Tibial nerve (tissue), 3 donors: ENCODE measurements around the gene CCDC170.

Experiments used
- POLR2A ChIP-seq, 2 donors: fragments of 450-650 bp; IDR thresholded peaks; one replicate each; pipeline ENCODE4 v1.6.1; 2017; ENCODE audit warnings: antibody characterized with exemption in 2 of 2, mild to moderate bottlenecking in 2 of 2, moderate library complexity in 2 of 2
- TF ChIP-seq, protein P1 (sequence below), 5 experiments: fragments of 200-600 bp in 3 of 5; fragments of 450-650 bp in 2 of 5; sonication (generic) in 3 of 5; IDR thresholded peaks; one replicate each; pipeline ENCODE4 v1.5.1; 2016 to 2019; ENCODE audit warnings: antibody characterized with exemption in 5 of 5, mild to moderate bottlenecking in 3 of 5, moderate library complexity in 2 of 5

DNA sequence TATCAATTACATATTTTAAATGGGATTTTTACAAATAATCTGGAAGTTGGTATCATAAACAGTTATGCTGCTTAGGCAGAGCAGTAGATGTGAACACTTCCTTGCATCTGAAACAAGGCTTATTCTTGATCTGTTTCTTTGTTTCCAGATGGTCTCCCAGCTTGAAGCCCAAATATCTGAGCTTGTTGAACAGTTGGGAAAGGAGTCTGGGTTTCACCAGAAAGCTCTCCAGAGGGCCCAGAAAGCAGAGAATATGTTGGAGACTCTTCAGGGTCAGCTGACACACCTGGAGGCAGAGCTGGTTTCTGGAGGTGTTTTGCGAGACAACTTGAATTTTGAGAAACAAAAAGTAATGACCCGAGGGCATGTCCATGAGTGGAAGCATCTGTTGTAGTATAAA is 91.9 kb downstream of the CCDC170 start:
- TF ChIP-seq, protein P1, sequence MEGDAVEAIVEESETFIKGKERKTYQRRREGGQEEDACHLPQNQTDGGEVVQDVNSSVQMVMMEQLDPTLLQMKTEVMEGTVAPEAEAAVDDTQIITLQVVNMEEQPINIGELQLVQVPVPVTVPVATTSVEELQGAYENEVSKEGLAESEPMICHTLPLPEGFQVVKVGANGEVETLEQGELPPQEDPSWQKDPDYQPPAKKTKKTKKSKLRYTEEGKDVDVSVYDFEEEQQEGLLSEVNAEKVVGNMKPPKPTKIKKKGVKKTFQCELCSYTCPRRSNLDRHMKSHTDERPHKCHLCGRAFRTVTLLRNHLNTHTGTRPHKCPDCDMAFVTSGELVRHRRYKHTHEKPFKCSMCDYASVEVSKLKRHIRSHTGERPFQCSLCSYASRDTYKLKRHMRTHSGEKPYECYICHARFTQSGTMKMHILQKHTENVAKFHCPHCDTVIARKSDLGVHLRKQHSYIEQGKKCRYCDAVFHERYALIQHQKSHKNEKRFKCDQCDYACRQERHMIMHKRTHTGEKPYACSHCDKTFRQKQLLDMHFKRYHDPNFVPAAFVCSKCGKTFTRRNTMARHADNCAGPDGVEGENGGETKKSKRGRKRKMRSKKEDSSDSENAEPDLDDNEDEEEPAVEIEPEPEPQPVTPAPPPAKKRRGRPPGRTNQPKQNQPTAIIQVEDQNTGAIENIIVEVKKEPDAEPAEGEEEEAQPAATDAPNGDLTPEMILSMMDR (IDR thresholded peaks at IDR 0.05) = no peak
- no peak for TF ChIP-seq POLR2A (IDR thresholded peaks at IDR 0.05)
